ENCODE data around the gene ART5.

ART5 gene, protein sequence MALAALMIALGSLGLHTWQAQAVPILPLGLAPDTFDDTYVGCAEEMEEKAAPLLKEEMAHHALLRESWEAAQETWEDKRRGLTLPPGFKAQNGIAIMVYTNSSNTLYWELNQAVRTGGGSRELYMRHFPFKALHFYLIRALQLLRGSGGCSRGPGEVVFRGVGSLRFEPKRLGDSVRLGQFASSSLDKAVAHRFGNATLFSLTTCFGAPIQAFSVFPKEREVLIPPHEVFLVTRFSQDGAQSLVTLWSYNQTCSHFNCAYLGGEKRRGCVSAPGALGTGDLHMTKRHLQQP

DNA sequence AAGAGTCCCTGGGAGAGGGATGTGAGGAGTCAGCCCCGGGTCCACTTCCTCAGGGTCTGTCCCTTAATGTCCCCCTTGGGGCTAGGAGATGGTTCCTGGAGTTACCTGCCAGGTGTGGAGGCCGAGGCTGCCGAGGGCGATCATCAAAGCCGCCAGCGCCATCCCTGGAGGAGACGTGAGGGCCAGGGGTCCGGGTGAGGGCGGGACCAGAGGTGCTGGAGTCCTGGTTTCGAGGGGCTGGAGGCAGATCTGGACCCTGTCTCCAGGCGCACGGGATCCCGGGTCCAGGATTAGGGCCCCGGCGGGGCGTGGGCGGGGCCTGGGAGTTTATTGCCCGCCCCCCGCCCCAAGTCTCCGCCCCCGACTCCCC is at the start of gene ART5:
Gene ART5 (minus strand): TSS at position 292 of the 370 bp plus-strand sequence. CDS start 130 bp downstream, at position 162.
- no peak for DNase-seq (ENCODE audit: low read depth in 1 of 2, low spot score in 1 of 2)

DNA sequence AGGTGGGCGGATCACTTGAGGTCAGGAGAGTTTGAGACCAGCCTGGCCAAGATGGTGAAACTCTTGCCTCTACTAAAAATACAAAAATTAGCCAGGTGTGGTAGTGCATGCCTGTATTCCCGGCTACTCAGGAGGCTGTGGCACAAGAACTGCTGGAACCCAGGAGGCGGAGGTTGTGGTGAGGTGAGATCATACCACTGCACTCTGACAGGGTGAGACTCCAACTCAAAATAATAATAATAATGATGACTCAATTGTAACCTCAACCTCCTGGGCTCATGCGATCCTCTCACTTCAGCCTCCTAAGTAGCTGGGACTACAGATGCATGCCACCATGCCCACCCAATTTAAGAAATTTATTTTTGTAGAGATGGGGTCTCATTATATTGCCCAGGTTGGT is 45.0 kb upstream of the ART5 start:
- DNase-seq (ENCODE audit: low read depth in 1 of 2, low spot score in 1 of 2) = no peak

GRCh38 chr11:3685923-3686322 is 44.1 kb upstream of the ART5 start:
- DNase-seq (ENCODE audit: low read depth in 1 of 2, low spot score in 1 of 2) = no peak

DNA sequence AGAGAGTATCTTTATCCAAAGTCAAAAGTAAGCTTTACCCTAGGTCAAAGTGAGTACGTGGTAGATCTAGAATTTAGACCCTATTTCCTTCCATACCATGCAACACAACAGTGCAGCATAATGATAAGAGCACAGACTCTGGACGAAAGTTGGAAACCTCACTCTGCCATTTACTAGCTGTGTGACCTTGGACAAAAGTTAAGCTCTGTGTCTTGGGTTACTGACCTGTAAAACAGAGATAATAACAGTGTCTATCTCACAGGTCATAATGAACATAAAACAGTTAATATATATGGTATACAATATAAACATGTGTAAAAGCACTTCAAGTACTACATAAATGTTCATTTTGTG is 43.0 kb upstream of the ART5 start:
- no peak for DNase-seq (ENCODE audit: low read depth in 1 of 2, low spot score in 1 of 2)

DNA sequence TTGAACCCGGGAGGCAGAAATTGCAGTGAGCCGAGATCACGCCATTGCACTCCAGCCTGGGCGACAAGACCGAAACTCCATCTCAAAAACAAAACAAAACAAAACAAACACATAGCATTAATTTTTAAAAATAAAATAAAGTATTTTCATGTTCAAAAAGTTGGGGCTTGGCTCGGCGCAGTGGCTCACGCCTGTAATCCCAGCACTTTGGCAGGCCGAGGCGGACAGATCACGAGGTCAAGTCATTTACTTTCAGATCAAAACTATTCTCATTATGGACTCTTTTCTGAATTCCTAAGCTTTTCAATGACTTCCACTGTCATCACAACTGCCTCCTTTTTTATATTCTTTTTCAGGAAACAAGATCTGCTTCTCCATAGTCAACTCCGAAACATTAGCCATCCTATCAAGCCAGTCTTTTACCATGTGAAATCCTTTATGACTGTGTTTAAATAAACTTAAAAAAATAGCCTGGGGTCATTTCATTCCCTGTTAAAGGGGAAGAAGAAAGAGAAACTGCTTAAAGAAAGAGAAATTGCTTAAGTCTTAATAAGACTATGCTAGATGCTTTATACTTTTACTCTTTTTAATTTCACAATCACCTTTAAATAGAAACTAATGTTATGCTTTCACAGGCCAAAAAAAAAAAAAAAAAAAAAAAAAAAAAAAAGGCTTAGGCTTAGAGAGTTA is 42.5 kb upstream of the ART5 start:
- DNase-seq (ENCODE audit: low read depth in 1 of 2, low spot score in 1 of 2) = no peak

GRCh38 chr11:3683039-3683438 is 41.2 kb upstream of the ART5 start:
- DNase-seq (ENCODE audit: low read depth in 1 of 2, low spot score in 1 of 2) = no peak

DNA sequence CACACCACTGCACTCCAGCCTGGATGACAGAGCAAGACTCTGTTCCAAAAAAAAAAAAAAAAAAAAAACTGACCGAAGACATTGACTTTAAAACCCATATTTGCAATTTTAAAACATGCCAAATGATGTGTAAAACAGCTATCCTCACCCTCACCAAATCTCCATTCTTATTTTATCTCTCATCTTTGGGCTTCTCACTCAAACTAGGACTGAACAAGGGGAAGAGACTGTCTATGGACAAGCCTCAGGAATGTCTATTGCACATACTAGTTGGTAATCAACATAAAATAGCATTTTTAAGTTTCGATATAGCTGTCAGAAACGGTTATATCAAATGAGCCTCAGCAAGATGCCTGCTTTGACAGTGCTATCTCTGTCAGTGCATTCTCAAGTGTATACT is 37.3 kb upstream of the ART5 start:
- DNase-seq (ENCODE audit: low read depth in 1 of 2, low spot score in 1 of 2) = no peak

GRCh38 chr11:3675971-3676370 is 34.2 kb upstream of the ART5 start:
- no peak for DNase-seq (ENCODE audit: low read depth in 1 of 2, low spot score in 1 of 2)

- DNase-seq (ENCODE audit: low read depth in 1 of 2, low spot score in 1 of 2) = no peak
Measured at GRCh38 chr11:3674189-3674588, 32.4 kb upstream of the ART5 start.

- no peak for DNase-seq (ENCODE audit: low read depth in 1 of 2, low spot score in 1 of 2)
Measured at GRCh38 chr11:3671334-3672254, 29.8 kb upstream of the ART5 start, which contains the start of gene CHRNA10. CHRNA10 (minus strand) TSS chr11:3671384; CDS start chr11:3671312, 72 bp downstream.

DNA sequence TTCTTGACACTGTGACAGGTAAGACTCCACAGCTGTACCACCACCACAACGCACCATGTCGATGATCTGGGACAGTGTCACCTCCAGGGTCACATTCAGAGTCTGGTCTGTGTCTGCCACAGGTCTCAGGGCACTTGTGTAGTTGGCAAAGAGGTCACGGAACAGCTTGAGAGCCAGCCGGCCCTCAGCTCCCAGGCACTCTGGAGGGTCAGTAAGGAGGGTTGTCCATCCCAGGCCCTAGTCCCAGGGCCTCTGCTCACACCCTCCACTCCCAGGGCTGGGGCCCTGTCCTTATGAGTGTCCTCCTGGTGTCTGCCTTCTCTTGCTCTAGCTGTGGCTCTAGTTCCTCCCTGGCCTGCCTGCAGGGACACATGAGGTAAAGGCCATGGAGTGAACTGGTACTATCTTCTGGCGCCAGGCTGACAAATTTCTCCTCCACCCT is 28.0 kb upstream of the ART5 start:
- no peak for DNase-seq (ENCODE audit: low read depth in 1 of 2, low spot score in 1 of 2)

DNA sequence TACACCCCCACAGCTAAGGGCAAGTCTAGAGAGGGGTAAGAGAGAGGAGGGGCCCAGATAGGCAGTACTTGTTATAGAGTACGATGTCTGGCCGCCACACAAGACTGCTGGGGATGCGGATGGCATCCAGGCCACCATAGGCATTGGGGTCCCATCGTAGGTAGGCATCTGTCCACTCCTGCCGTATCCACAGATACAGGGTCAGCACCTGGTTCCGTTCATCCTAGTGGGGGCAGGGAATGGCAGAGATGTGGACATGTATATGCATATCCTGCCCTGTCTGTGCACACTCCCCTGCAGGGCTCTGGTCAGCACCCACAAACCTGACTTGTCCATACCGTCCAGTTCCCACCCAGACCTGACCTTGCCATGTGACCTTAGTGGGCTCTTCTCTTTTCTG is 27.3 kb upstream of the ART5 start:
- no peak for DNase-seq (ENCODE audit: low read depth in 1 of 2, low spot score in 1 of 2)

GRCh38 chr11:3667149-3668035 is 25.6 kb upstream of the ART5 start:
- no peak for DNase-seq (ENCODE audit: low read depth in 1 of 2, low spot score in 1 of 2)

DNA sequence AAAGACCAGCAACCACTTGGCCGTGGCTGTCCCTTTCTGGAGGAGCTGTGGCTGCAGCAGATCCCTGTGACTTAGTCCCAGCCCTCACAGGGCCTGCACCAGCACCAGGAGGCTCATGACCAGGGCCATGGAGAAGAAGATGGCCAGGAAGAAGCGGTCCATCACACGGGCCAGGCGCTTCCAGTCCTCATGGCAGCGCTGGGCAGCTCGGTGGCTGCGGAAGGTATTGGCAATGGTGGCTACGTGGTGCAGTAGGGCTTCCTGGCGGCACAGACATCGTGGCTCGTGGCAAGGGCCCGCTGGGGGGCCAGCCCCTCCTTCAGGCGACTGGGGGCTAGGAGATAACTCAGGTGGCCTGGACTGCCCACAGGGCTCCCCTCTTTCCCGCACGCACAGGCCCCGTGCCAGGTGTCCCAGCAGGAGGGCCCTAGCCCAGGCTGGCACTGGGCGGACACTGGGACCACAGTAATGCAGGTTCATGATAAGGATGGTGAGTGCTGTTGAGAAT is 24.3 kb upstream of the ART5 start:
- DNase-seq (ENCODE audit: low read depth in 1 of 2, low spot score in 1 of 2) = no peak

DNA sequence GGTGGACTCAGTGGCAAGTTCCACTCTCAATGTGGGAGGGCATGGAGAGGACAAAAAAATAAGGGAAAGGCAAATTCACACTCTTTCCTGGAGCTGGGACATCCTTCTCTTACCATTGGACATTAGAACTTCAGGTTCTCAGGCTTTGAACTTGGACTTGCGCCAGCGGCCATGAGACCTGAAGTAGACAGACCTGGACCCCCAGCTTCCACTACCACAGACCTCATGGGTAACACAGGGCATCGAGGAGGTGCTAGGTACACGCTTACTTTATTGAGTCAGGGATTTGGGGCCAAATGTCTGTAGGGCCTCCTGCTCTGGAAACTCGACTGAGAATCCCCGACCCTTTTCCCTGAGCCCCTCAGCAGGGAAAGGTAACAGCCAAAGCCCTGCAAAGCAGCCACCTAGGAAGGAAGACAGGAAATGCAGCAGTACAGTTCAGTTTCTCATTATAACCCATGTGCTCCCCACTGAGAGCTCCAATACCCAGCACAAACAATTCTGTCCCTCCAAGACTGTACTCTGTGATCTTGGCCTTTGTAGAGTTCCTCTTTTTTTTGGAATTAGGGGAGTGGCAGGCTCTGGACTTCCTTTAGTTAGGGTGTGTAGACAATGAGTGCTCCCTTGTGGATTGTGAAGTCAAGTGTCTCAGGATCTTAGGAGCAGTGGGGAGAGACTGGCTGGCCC is 23.7 kb upstream of the ART5 start:
- DNase-seq (ENCODE audit: low read depth in 1 of 2, low spot score in 1 of 2) = no peak

- no peak for DNase-seq (ENCODE audit: low read depth in 1 of 2, low spot score in 1 of 2)
Measured at GRCh38 chr11:3664032-3664630, 22.3 kb upstream of the ART5 start.

- DNase-seq (ENCODE audit: low read depth in 1 of 2, low spot score in 1 of 2) = no peak
Measured at GRCh38 chr11:3662856-3663255, 21.1 kb upstream of the ART5 start.

DNA sequence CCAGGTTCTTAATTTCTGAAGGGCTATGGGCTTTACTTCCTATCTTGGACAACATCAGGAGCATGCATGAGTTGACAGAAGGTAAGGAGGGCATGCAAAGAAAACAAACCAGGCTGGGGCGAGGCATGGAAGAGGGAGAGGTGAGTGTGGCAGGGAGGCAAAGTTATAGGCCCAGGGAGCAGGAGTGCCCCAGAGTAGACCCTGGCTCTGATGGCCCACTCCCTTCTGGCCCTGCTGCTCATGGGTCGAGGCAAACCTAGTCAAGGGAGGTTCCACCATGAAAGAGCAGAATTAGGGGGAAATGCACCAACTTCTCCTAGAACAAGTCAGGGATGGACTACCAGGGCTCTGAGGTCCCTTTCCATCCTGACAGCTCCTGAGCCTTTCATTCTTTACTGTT is 19.2 kb upstream of the ART5 start:
- DNase-seq (ENCODE audit: low read depth in 1 of 2, low spot score in 1 of 2) = no peak

Data from activated T-helper 1 cell treated with anti-CD3 and anti-CD28 coated beads, Interleukin-2, amount 50 U/mL, for 16 hours (primary cell).